Stomach smooth muscle (tissue), 2 donors: Measurements from ENCODE around the gene PARL.
"Not testable (repeated sequence)": the region's sequence is repeated elsewhere in the genome, so short reads cannot be mapped to it uniquely, and the experiment has no call there.

ENCODE experiments used
- H3K27ac ChIP-seq: one replicate; pipeline ENCODE4 v1.7.0; 2013; ENCODE audit warnings: mild to moderate bottlenecking, low read length, inconsistent platforms
- H3K27me3 ChIP-seq, 2 donors: one replicate each; pipeline ENCODE4 v1.7.0; 2013; ENCODE audit warnings: low read length in 2 of 2; ENCODE audit not compliant: insufficient read depth in 2 of 2, control insufficient read depth in 1 of 2
- H3K36me3 ChIP-seq, 2 donors: one replicate each; pipeline ENCODE4 v1.7.0; 2013; ENCODE audit warnings: low read length in 2 of 2; ENCODE audit not compliant: control insufficient read depth in 2 of 2, insufficient read depth in 2 of 2
- H3K4me1 ChIP-seq: one replicate; pipeline ENCODE4 v1.7.0; 2013; ENCODE audit warnings: low read length; ENCODE audit not compliant: control insufficient read depth, insufficient read depth
- H3K4me3 ChIP-seq, 2 donors: one replicate each; pipeline ENCODE4 v1.7.0; 2013; ENCODE audit warnings: low read length in 2 of 2
- H3K9ac ChIP-seq, 2 donors: one replicate each; pipeline ENCODE4 v1.7.0; 2013; ENCODE audit warnings: low read length in 2 of 2, mild to moderate bottlenecking in 1 of 2
- H3K9me3 ChIP-seq, 2 donors: one replicate each; pipeline ENCODE4 v1.7.0; 2013; ENCODE audit warnings: low read length in 2 of 2; ENCODE audit not compliant: control insufficient read depth in 2 of 2
- donor health status: healthy.
- donor health status: Pancreatic carcinoma.

The PARL gene

GRCh38 chr3:183790700-183791099 lies 94.0 kb downstream of the PARL start:
- peaks cover 27 to 29% of the 10 kb centered on the region in 2 donors for H3K36me3 ChIP-seq
- H3K27ac ChIP-seq = no peak overlapping the region
- H3K27me3 ChIP-seq = no peaks in the 10 kb centered on the region

GRCh38 chr3:183789826-183790225 lies 94.9 kb downstream of the PARL start:
- H3K27ac ChIP-seq = no peak overlapping the region
- H3K9me3 ChIP-seq = no peaks in the 10 kb centered on the region
- H3K4me3 ChIP-seq = no peak overlapping the region
- H3K36me3 ChIP-seq = peaks cover 28 to 29% of the 10 kb centered on the region in 2 donors
- no peak overlapping the region for H3K9ac ChIP-seq
- no peaks in the 10 kb centered on the region for H3K27me3 ChIP-seq
- H3K4me1 ChIP-seq = no peaks in the 10 kb centered on the region

More at GRCh38 chr3:183790700-183791099, 94.0 kb downstream of the PARL start:
- Histone ChIP-seq H3K4me3 (no peak overlapping the region), H3K9ac (no peak overlapping the region), H3K9me3 (no peaks in the 10 kb centered on the region), H3K4me1 (no peaks in the 10 kb centered on the region)

- not testable (repeated sequence) for H3K4me1 ChIP-seq, H3K27me3 ChIP-seq, H3K9ac ChIP-seq, H3K9me3 ChIP-seq, H3K27ac ChIP-seq, H3K4me3 ChIP-seq
- H3K36me3 ChIP-seq = peaks cover 22 to 25% of the 10 kb centered on the region in 2 donors
These were observed 100.2 kb downstream of the PARL start for GRCh38 chr3:183784503-183784902.

GRCh38 chr3:183782576-183783276 lies 102.0 kb downstream of the PARL start:
- H3K36me3 ChIP-seq = peaks cover 27 to 29% of the 10 kb centered on the region in 2 donors
- H3K27me3 ChIP-seq = no peaks in the 10 kb centered on the region
- H3K4me3 ChIP-seq = no peak overlapping the region
- no peak overlapping the region for H3K9ac ChIP-seq
- no peaks in the 10 kb centered on the region for H3K4me1 ChIP-seq
- no peak overlapping the region for H3K27ac ChIP-seq
- H3K9me3 ChIP-seq = no peaks in the 10 kb centered on the region

- Histone ChIP-seq H3K9me3 (no peaks in the 10 kb centered on the region), H3K9ac (no peak overlapping the region), H3K27me3 (no peaks in the 10 kb centered on the region), H3K36me3 (peaks cover 27 to 31% of the 10 kb centered on the region in 2 donors), H3K27ac (no peak overlapping the region), H3K4me3 (no peak overlapping the region), H3K4me1 (no peaks in the 10 kb centered on the region)
These were observed 103.4 kb downstream of the PARL start for GRCh38 chr3:183781246-183781645.

GRCh38 chr3:183779896-183780465 lies 104.7 kb downstream of the PARL start:
- H3K9me3 ChIP-seq = no peaks in the 10 kb centered on the region
- H3K27me3 ChIP-seq = no peaks in the 10 kb centered on the region
- H3K4me1 ChIP-seq = no peaks in the 10 kb centered on the region
- H3K9ac ChIP-seq = no peak overlapping the region
- no peak overlapping the region for H3K4me3 ChIP-seq
- H3K27ac ChIP-seq = no peak overlapping the region
- peaks cover 22 to 28% of the 10 kb centered on the region in 2 donors for H3K36me3 ChIP-seq
